Stimulated activated naive CD8-positive, alpha-beta T cell treated with anti-CD3 and anti-CD28 coated beads, Interleukin-15, amount 100 ng/mL, for 72 hours (primary cell): ENCODE data around the gene AUTS2.
"Not testable (repeated sequence)": the region's sequence is repeated elsewhere in the genome, so short reads cannot be mapped to it uniquely, and the experiment has no call there.

Source experiments
- ATAC-seq: fragments of 150-1000 bp; cut with Tn5 transposase; 2 replicates; pipeline ENCODE4 v1.10.0; 2021; ENCODE audit warnings: mild to moderate bottlenecking, moderate library complexity
- DNase-seq, 2 donors: peaks; one replicate each; pipeline ENCODE4 v3.0.0; 2021 to 2022
- H3K27ac Mint-ChIP-seq, 2 donors: one replicate each; pipeline ENCODE4 v1.8.0; 2022; ENCODE audit warnings: mild to moderate bottlenecking in 2 of 2, mixed read lengths in 2 of 2, moderate library complexity in 2 of 2
- H3K27me3 Mint-ChIP-seq: one replicate; pipeline ENCODE4 v1.8.0; 2022; ENCODE audit warnings: mixed read lengths
- H3K4me1 Mint-ChIP-seq: one replicate; pipeline ENCODE4 v1.8.0; 2022; ENCODE audit warnings: mild to moderate bottlenecking, mixed read lengths
- H3K4me3 Mint-ChIP-seq, 2 donors: one replicate each; pipeline ENCODE4 v1.8.0; 2022; ENCODE audit warnings: mild to moderate bottlenecking in 2 of 2, mixed read lengths in 2 of 2, moderate library complexity in 1 of 2
- H3K9me3 Mint-ChIP-seq, 2 donors: one replicate each; pipeline ENCODE4 v1.8.0; 2022; ENCODE audit warnings: mixed read lengths in 2 of 2

The AUTS2 gene

GRCh38 chr7:70714506-70715038 lies 1116.3 kb downstream of the AUTS2 start:
- DNase-seq = no peak
- ATAC-seq = no peak
- Mint-ChIP-seq H3K4me1 (peaks cover 7% of the 10 kb centered on the region), H3K9me3 (no peaks in the 10 kb centered on the region), H3K27ac (no peak overlapping the region), H3K4me3 (no peak overlapping the region), H3K27me3 (peaks cover 9% of the 10 kb centered on the region)

GRCh38 chr7:70717553-70718329 lies 1119.5 kb downstream of the AUTS2 start:
- Mint-ChIP-seq H3K27me3 (peaks cover 9% of the 10 kb centered on the region), H3K4me3 (no peak overlapping the region), H3K9me3 (no peaks in the 10 kb centered on the region), H3K27ac (peak overlapping the region in 1 of 2 donors; percentile 72), H3K4me1 (peaks cover 7% of the 10 kb centered on the region)
- no peak for DNase-seq
- no peak for ATAC-seq

- Mint-ChIP-seq H3K27ac (no peak overlapping the region), H3K27me3 (peaks cover 9% of the 10 kb centered on the region), H3K9me3 (no peaks in the 10 kb centered on the region), H3K4me3 (no peak overlapping the region), H3K4me1 (peaks cover 7% of the 10 kb centered on the region)
- ATAC-seq (no peak), DNase-seq (no peak)
Observed at GRCh38 chr7:70719125-70719524, 1120.8 kb downstream of the AUTS2 start.

DNA sequence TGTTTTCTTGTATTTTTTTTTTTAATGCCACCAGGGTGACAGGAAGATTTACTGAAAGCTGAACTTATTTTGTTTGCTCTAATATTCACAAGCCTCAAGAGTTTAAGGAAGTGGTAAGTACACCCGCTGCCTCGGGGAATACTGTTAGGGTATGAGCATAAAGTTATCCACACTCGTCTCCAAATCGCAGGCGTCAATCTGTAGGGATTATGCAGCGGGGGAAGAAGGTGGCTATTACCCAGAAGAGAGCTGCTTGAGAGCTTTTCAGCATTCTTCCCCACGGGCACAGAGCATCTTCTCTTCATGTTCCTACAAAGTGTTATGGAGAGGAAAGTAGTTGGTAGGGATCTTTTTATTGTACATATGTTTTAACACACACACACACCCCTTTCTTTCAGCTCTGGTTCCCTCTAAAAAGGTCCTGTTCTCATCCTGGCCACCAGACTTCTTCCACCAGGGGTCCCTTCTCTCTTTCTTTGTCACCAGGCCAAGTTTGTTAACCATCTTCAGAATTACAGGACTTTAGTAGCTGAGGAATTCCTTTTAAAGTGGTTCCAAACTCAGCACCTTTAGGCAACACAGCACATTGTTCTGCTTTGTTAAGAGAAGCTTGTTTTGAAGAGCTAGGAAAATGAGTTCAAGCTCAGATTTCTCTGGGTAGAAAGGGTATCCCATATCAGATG lies 1122.1 kb downstream of the AUTS2 start:
- ATAC-seq = no peak
- no peaks in the 10 kb centered on the region for H3K9me3 Mint-ChIP-seq
- H3K27me3 Mint-ChIP-seq = peaks cover 17% of the 10 kb centered on the region
- H3K4me3 Mint-ChIP-seq = no peak overlapping the region
- peaks cover 7% of the 10 kb centered on the region for H3K4me1 Mint-ChIP-seq
- H3K27ac Mint-ChIP-seq = peak overlapping the region; percentile 61 to 76
- no peak for DNase-seq

DNA sequence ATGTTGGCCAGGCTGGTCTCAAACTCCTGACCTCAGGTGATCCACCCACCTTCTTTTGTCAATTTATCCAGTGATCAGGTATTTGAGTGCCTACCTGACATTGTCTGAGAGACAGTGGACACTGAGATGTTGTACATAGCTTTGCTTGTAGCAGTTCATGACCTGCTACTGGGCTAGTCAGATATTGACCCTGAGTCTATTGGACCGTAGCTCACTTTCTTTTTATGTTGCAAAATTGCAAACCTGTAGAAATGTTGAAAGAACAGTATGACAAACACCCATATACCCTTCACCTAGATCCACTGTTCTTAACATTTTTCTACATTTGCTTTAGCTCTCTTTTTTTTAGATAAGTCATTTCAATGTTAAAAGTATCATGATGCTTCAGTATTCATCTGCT lies 1123.2 kb downstream of the AUTS2 start:
- no peak overlapping the region for H3K27ac Mint-ChIP-seq
- DNase-seq = no peak
- no peak overlapping the region for H3K4me3 Mint-ChIP-seq
- H3K4me1 Mint-ChIP-seq = peaks cover 7% of the 10 kb centered on the region
- H3K27me3 Mint-ChIP-seq = peaks cover 17% of the 10 kb centered on the region
- no peak for ATAC-seq
- H3K9me3 Mint-ChIP-seq = no peaks in the 10 kb centered on the region

DNA sequence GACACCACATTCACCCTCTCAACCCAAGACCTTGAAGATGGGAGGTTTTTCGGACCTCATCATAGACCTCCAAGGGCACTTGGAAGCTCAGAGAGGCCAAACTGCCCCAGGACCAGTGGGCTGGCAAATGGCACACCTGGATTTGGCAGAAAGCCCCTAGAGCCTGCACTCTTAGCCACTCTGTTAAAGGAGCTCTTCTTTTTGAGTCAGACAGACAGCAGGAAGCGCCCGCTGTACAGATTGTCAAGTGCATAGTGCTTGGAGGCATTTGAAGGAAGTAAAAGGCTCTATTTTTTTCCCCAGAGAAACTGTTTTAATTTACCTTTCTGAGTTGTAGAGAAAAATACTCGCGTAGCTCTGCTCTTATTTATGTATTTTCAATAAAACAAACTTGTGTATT lies 1125.1 kb downstream of the AUTS2 start:
- DNase-seq = no peak
- H3K27me3 Mint-ChIP-seq = peaks cover 8% of the 10 kb centered on the region
- no peak overlapping the region for H3K27ac Mint-ChIP-seq
- no peaks in the 10 kb centered on the region for H3K9me3 Mint-ChIP-seq
- H3K4me3 Mint-ChIP-seq = no peak overlapping the region
- no peak for ATAC-seq
- H3K4me1 Mint-ChIP-seq = no peaks in the 10 kb centered on the region

- DNase-seq (no peak), ATAC-seq (no peak)
- Mint-ChIP-seq H3K27ac (no peak overlapping the region), H3K4me3 (no peak overlapping the region), H3K27me3 (peaks cover 7% of the 10 kb centered on the region), H3K4me1 (no peaks in the 10 kb centered on the region), H3K9me3 (peaks cover 0 to 4% of the 10 kb centered on the region in 2 donors)
Observed at GRCh38 chr7:70725448-70725847, 1127.2 kb downstream of the AUTS2 start.

DNA sequence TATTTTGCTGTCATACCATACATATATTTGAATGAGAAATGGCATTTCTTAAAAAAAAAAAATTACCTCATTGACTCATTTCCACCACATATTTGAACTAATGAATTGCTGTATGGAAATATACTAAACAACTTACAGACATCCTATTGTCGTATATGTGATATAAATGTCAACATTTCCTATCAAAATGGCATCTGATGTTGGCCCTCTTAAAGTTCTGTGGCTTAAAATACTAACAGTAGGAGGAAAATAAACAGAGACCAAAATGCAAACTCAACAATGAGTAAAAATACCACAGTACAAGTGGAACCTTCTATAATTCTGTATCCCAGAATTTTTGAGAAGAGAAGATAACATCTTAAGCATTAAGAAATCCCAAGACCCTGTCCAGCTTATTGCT lies 1128.0 kb downstream of the AUTS2 start:
- ATAC-seq (no peak), DNase-seq (no peak)
- peaks cover 7% of the 10 kb centered on the region for H3K27me3 Mint-ChIP-seq
- H3K9me3 Mint-ChIP-seq = peaks cover 0 to 6% of the 10 kb centered on the region in 2 donors
- no peak overlapping the region for H3K27ac Mint-ChIP-seq
- no peaks in the 10 kb centered on the region for H3K4me1 Mint-ChIP-seq
- no peak overlapping the region for H3K4me3 Mint-ChIP-seq

GRCh38 chr7:70726951-70727378 lies 1128.7 kb downstream of the AUTS2 start:
- Mint-ChIP-seq H3K4me1 (no peaks in the 10 kb centered on the region), H3K27ac (no peak overlapping the region), H3K4me3 (no peak overlapping the region), H3K9me3 (peaks cover 0 to 6% of the 10 kb centered on the region in 2 donors), H3K27me3 (peaks cover 7% of the 10 kb centered on the region)
- ATAC-seq (no peak), DNase-seq (no peak)

DNA sequence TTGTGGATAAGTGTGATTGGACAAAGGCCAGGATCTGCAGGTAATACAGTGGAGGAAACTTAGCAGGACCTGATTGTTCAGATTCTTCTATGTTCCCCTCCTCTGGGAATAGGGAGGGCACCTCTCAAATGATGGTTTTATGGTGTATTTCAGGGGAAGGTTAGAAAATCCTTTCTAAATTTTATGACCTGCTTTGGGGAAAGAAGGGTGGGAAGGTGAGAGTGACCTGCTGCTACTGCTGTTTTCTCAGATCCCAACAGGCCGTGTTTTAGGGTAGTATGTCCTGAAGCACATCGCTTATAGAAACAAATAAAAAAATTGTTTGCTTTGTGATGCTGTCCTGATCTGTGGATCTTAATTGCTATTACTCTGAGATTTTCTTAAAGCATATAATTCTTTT lies 1129.6 kb downstream of the AUTS2 start:
- no peak for ATAC-seq
- peaks cover 0 to 6% of the 10 kb centered on the region in 2 donors for H3K9me3 Mint-ChIP-seq
- no peak for DNase-seq
- H3K4me1 Mint-ChIP-seq = no peaks in the 10 kb centered on the region
- H3K4me3 Mint-ChIP-seq = no peak overlapping the region
- no peak overlapping the region for H3K27ac Mint-ChIP-seq
- peaks cover 7% of the 10 kb centered on the region for H3K27me3 Mint-ChIP-seq

DNA sequence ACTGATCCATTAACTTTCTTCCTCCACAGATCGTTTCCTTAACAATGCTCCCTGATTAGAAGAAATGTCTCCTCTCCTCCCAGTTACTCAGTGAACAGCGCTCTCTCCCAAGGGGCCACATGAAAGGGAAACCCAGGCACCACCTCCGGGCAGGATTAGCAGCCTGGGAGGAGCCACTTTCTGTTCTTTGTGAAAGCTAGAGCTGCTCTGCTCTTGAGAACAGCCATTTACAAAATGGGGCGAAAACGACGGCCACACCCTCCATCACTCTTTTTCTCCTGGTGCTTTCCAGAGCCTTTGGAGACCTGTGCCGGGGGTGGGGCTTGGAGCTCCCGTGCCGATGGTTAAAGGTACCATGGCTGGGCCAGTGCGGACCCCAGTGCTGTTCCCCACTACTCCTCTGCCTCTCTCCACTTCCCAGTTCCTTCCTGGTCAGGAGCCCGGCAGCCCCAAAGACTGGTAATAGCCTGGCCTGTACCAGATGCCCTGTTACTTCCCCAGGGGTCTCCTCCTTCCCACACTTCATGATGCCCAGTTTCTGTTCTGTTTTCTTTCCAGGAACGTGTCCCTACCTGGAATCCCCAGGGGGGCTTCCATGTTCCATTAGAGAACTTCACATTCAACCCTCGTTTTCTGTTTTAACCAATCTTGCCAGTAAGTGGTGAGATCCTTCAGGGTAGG lies 1130.7 kb downstream of the AUTS2 start:
- Mint-ChIP-seq H3K4me1 (no peaks in the 10 kb centered on the region), H3K4me3 (no peak overlapping the region), H3K27me3 (peaks cover 7% of the 10 kb centered on the region), H3K9me3 (peaks cover 0 to 6% of the 10 kb centered on the region in 2 donors), H3K27ac (no peak overlapping the region)
- ATAC-seq (no peak), DNase-seq (no peak)

DNA sequence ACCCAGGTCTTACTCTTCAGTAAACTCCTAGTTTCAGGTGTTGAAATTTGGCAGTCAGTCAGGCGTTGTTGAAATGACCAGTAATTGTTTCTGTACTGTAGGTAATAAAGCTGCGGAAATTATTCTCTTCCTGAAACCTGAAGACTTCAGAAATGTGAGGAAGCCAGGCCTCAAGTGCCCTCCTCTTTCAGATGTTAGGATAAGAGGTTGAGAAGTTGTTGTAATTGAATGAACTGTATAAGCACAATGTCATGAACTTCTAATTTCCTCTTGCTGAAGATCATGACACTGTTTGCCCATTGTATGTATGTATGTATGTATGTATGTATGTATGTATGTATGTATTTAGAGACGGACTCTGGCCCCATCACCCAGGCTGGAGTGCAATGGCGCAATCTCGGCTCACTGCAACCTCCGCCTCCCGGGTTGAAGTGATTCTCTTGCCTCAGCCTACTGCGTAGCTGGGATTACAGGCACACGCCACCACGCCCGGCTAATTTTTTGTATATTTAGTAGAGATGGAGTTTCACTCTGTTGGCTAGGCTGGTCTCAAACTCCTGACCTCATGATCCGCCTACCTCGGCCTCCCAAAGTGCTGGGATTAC lies 1131.4 kb downstream of the AUTS2 start:
- not testable (repeated sequence) for H3K9me3 Mint-ChIP-seq, H3K27ac Mint-ChIP-seq, H3K27me3 Mint-ChIP-seq, ATAC-seq, H3K4me3 Mint-ChIP-seq, DNase-seq, H3K4me1 Mint-ChIP-seq

DNA sequence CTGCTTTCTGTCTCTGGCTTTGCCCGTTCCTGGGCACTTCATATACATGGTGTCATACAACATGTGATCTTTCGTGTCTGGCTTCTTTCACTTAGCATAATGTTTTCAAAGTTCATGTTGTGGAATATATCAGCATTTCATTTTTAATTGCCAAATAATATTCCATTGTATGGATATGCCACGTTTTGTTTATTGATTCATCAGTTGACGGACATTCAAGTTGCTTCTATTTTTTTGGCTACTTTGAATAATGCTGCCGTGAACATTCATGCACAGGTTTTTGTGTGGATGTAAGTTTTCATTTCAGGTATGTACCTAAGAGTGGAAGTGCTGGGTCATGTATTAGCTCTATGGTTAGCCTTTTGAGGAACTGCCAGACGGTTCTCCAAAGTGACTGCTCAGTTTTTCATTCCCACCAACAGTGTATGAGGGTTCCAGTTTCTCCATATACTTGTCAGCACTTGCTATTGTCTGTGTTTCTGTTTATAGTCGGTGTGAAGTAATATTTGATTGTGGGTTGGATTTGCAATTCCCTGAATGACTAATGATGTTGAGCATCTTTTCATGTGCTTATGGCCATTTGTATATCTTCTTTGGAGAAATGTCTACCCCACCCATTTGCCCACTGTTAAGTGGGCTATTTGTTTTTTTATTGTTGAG lies 1132.3 kb downstream of the AUTS2 start:
- ATAC-seq = no peak

DNA sequence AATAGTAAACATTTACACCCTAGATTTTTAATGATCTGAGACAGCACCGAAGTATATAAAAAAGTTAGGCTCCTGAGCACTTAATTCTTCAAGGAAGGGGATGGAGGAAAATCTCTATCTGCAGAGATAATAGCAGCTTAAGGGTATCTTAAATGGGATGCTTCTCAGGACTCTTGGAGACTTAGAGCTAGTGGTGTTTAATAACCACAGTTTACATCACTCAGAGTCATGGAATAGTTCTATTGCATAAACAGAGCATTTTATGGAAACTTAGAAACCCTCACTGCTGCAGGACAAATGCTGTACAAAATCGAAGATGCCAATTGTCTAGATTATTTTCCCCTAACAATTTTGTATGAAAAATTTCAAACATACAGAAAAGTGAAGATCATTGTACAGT lies 1134.8 kb downstream of the AUTS2 start:
- no peak for DNase-seq
- no peak overlapping the region for H3K27ac Mint-ChIP-seq
- H3K9me3 Mint-ChIP-seq = peaks cover 0 to 6% of the 10 kb centered on the region in 2 donors
- H3K4me1 Mint-ChIP-seq = peaks cover 10% of the 10 kb centered on the region
- ATAC-seq = no peak
- H3K4me3 Mint-ChIP-seq = no peak overlapping the region
- no peaks in the 10 kb centered on the region for H3K27me3 Mint-ChIP-seq

More for the DNA sequence above, 1132.3 kb downstream of the AUTS2 start:
- no peaks in the 10 kb centered on the region for H3K27me3 Mint-ChIP-seq
- peaks cover 0 to 6% of the 10 kb centered on the region in 2 donors for H3K9me3 Mint-ChIP-seq
- H3K4me3 Mint-ChIP-seq = no peak overlapping the region
- no peaks in the 10 kb centered on the region for H3K4me1 Mint-ChIP-seq
- no peak for DNase-seq
- H3K27ac Mint-ChIP-seq = no peak overlapping the region

DNA sequence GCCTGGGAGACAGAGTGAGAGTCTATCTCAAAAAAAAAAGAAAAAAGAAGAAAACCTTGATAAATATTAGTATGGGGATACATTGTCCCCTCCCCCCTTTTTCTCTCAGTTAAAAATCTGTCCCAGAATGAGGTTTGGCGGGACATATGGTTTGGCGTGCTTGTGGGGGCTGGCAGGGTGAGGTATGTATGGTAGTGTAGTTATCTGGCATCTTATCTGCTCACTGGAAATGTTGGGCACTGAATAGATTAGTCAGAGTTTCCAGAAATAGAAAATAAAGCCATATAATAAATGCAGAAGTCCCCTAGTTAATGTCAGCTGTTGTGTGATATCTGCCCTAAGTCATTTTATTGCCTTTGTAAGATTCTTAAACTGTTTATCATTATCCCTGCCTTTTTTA lies 1136.1 kb downstream of the AUTS2 start:
- Mint-ChIP-seq H3K4me3 (no peak overlapping the region), H3K27ac (no peak overlapping the region), H3K4me1 (peaks cover 10% of the 10 kb centered on the region), H3K27me3 (no peaks in the 10 kb centered on the region), H3K9me3 (peaks cover 0 to 6% of the 10 kb centered on the region in 2 donors)
- no peak for ATAC-seq
- DNase-seq = no peak
